CD4-positive, alpha-beta T cell treated with Interleukin-6 for 4 hours (primary cell): ENCODE measurements around the gene LHX4.

Source experiments
- DNase-seq: peaks from one replicate; pipeline ENCODE4 v3.0.0-alpha.2; 2020; ENCODE audit warnings: mixed read lengths

Gene LHX4

GRCh38 chr1:180247061-180247460 lies 17.0 kb downstream of the LHX4 start:
- DNase-seq = no peak

GRCh38 chr1:180247580-180247979 lies 17.5 kb downstream of the LHX4 start:
- no peak for DNase-seq

- no peak for DNase-seq
Observed at GRCh38 chr1:180248176-180248575, 18.1 kb downstream of the LHX4 start.

GRCh38 chr1:180248731-180249681 lies 18.9 kb downstream of the LHX4 start:
- DNase-seq = no peak

GRCh38 chr1:180249725-180250498 lies 19.8 kb downstream of the LHX4 start:
- no peak for DNase-seq

GRCh38 chr1:180250499-180250770 lies 20.4 kb downstream of the LHX4 start:
- no peak for DNase-seq

DNA sequence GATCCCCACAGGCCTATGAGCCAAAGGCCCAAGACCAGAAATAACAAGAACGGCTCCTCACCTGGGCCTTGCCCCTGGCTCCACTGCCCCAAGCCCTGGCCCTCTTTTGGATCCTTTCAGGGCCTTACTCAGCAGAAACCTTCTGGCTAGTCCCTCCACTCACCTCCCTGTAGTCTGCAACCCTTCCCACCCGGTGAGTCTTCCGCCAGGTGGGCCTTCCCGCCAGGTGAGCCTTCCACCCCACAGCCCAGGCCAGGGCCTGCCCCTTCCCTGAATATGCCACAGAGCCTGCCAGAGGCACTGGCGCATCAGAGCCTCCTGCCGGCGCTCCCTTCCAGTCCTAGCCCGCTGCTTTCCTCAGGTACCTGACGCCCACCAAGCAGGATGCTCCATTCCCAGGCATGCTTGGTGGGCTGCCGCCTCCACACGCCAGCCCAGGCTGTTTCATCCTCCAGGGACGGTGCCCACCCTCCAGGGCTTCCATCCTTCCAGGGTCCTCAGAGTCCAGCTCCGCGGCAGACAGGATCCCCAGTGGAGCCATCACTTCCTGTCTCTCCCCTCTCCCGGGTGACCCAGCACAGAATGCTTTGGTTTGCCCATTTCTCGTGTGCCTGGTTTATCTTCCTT lies 20.9 kb downstream of the LHX4 start:
- no peak for DNase-seq

- DNase-seq = no peak
Observed at GRCh38 chr1:180251526-180252305, 21.7 kb downstream of the LHX4 start.

DNA sequence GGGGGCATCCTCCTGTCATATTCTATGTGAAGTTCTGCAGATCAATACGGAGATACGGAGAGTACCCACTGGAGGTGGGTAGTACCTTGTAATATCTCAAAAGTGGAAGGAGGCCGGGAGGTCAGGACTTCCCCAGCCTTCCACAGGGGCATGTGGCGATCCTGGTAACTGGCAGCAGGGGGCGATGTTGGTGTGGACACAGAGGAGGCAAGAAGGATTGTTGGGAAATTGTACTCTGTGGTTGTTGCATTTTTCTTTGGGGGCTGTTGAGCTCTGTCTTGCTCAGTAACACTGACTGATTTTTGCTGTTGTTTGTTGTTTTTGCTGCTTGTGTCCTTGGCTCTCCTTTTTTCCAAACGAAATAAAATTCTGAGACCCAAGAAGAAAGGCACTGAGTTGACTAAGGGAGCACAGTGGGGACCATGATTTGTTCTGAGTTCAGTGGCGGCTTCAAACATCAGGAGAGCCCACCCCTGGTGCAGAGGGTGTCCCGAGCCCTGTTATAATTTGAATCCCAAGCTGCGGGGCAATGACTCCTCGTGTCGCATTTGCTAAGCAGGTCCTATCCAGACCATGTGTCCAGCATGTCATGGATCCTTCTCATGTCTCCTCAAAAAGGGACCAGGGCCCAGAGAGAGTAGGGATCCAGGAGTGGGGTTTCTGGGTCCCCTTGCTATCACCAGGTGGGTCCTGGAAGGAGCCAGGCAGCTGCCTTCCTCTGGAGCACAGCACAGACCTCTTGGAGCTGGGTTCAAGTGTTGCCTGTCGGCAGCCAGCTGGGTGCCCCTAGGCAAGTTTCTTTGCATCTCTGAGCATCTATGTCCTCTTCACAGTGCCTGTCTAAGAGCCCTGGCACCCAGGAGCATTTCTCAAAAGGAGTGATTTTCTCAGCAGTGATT lies 22.8 kb downstream of the LHX4 start:
- DNase-seq = peak; percentile 70

DNA sequence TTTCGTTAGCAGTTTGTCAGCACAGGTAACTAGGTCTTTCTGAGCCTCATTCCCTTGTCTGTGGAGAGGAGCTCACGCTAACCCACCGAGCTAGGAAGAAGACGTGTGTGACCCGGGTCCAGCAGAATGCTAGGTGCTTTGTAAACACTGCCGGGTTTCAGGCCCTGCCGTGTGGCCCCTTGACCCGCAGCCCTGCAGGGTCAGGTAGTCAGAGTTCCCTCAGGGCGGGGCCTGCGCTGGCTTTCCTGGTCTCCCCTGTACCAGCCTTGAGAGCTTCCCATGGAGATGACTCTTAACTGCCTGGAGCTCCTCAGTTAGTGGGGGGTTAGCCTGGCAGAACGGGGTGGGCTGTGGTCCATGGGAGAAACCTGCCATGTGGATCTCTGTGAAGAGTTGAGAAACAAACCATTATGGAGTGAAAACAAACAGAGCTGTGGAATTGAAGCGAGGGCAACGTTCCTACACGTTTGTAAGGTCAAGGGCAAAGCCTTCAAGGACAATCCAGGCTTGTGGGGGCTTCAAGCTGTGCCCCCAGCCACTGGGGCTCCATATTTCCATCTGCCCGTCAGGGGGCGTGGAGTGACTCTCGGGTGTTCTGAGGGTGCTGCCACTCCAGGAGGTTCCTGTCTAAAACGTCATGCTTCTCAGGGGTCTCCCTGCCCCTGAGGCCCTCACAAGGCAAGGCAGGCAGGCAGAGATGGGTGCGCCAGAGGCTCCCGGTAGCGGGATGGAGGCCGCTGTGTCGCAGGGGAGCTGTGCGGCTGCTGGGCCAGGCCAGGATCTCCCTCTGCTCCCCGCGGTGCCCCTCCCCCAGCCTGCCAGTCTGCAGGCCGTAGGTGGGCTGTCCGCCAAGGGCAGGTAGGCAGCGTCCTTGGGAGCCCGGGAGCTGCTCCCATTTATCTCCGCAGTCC lies 23.8 kb downstream of the LHX4 start:
- DNase-seq = no peak

- no peak for DNase-seq
Observed at GRCh38 chr1:180254496-180254819, 24.4 kb downstream of the LHX4 start.

DNA sequence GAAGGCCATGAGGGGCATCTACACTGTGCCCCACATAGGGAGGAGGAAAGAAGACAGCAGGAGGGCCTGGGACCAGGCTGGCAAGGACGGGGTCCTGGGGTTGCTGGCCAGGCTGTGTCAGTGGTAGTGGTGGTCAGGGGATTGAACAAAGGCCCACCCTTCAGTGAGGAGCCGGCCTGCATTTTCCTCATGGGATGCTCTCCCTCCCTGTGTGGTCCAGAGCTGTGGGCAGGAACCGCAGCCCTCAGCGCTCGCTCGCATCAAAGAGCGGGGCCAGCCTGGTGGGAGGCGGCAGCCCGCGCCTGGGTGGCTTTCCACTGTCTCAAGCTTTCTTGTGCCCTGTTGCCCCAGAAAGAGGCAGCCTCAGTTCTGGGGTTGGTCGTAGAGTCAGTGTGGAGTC lies 24.8 kb downstream of the LHX4 start:
- DNase-seq = no peak

DNA sequence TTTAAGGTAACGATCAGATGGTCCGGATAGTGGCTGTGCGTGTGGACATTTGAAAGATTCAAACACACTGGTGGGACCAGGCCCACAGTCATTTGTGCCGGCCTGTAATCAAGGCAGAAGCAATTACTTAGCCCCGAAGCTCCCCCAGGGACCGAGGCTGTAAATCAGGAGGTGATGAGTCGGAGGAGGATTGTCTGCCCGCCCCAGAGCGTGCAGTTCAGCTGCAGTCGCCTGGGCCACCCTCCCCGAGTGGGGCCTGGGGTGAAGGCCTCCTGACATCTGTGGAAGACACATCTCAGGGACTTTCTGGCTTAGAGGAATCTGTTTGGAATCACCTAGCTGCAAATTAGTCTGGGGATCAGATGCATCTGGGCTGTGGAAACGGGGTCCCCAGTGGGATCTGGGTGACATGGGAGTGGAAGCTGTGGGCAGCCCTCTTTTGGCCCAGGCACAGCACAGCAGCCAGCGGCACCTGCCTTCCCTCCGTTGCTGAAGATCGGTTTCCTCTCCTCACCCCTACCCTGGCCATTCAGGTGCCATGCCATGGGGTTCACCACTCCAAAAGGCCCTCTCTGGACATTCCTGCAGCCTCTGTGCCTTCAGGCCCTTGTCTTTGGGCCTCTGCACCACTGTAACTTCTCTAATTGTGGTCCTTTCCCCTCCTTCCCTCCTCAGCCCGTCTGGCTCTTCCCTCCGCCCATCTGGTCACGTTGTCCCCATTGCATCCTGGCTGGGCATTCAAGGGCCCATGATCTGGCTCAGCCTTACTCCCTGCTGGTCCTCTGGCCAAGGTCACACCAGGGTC lies 25.7 kb downstream of the LHX4 start:
- DNase-seq = no peak

GRCh38 chr1:180256341-180257027 lies 26.4 kb downstream of the LHX4 start:
- no peak for DNase-seq

- DNase-seq = no peak
Observed at GRCh38 chr1:180257028-180257386, 26.9 kb downstream of the LHX4 start.

DNA sequence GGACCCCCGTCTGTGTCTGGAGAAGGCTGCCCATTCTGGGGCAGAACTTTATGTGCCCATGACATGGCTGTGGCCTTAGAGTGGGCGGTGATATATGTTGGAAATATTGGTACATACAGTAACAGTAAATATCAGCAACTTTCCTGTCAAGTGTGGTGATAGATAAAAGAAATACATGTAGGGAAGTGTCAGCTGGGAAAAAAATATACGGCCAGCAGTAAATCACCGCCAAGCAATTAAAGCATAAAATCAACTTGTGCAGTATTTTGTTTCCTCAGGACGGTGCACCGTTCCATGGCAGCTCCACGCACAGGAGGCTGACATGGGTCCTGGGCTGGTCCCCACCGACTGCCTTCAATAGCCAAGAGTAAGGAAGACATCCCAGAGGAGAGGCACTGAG lies 27.4 kb downstream of the LHX4 start:
- DNase-seq = no peak

DNA sequence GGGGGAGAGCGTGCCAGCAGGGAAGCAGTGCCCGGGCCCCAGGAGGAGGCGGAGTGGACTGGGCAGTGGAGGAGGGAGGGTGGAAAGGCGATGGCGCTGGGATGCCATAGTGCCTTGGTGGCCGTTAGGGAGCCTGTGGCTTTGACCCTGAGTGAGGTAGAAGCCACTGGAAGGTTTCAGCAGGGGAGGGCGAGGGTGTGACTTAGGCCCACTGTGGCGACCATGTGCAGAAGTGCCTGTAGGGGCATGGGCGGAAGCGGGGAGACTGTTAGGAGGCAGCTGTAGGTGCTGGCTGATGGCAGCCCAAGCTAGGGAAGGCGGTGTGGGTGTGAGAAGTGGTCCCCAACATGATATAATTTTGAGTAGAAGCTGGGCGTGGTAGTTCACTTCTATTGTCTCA lies 28.2 kb downstream of the LHX4 start:
- no peak for DNase-seq

GRCh38 chr1:180258935-180259334 lies 28.9 kb downstream of the LHX4 start:
- DNase-seq = no peak
